ENCODE results near the gene GCGR. TPM values are rescaled to one million over a fixed set of nuclear protein-coding genes. Genes with fewer than 3 reads are reported as not detected.

The GCGR gene
- total RNA-seq, 4 donors from 2014 or later = not detected

DNA sequence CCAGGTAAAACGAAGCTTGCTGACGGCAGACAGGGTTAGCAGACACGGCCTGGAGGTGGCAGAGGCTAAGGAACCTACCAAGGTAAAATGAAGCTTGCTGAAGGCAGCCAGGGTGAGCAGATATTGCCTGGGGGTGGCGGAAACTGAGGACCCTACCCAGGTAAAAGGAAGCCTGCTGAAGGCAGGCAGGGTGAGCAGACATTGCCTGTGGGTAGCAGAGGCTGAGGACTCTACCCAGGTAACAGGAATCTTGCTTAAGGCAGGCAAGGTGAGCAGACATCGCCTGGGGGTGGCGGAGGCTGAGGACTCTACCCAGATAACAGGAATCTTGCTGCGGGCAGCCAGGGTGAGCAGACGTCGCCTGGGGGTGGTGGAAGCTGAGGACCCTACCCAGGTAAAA, 2.6 kb upstream of the GCGR start:
- Histone ChIP-seq H3K9me3 (no peaks in the 10 kb centered on the region), H3K4me3 (no peak overlapping the region), H3K27ac (no peak overlapping the region), H3K4me1 (peaks cover 0 to 13% of the 10 kb centered on the region in 2 donors), H3K27me3 (peaks cover 7 to 26% of the 10 kb centered on the region in 2 donors), H3K36me3 (no peaks in the 10 kb centered on the region)
- TF ChIP-seq POLR2A (IDR thresholded peaks at IDR 0.05) = no peak
- TF ChIP-seq, protein P1, sequence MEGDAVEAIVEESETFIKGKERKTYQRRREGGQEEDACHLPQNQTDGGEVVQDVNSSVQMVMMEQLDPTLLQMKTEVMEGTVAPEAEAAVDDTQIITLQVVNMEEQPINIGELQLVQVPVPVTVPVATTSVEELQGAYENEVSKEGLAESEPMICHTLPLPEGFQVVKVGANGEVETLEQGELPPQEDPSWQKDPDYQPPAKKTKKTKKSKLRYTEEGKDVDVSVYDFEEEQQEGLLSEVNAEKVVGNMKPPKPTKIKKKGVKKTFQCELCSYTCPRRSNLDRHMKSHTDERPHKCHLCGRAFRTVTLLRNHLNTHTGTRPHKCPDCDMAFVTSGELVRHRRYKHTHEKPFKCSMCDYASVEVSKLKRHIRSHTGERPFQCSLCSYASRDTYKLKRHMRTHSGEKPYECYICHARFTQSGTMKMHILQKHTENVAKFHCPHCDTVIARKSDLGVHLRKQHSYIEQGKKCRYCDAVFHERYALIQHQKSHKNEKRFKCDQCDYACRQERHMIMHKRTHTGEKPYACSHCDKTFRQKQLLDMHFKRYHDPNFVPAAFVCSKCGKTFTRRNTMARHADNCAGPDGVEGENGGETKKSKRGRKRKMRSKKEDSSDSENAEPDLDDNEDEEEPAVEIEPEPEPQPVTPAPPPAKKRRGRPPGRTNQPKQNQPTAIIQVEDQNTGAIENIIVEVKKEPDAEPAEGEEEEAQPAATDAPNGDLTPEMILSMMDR (IDR thresholded peaks at IDR 0.05) = no peak
- intact Hi-C loops (cut with DNase I; ENCODE audit: low total_unique reads) = no loop called here
- no peak for DNase-seq

DNA sequence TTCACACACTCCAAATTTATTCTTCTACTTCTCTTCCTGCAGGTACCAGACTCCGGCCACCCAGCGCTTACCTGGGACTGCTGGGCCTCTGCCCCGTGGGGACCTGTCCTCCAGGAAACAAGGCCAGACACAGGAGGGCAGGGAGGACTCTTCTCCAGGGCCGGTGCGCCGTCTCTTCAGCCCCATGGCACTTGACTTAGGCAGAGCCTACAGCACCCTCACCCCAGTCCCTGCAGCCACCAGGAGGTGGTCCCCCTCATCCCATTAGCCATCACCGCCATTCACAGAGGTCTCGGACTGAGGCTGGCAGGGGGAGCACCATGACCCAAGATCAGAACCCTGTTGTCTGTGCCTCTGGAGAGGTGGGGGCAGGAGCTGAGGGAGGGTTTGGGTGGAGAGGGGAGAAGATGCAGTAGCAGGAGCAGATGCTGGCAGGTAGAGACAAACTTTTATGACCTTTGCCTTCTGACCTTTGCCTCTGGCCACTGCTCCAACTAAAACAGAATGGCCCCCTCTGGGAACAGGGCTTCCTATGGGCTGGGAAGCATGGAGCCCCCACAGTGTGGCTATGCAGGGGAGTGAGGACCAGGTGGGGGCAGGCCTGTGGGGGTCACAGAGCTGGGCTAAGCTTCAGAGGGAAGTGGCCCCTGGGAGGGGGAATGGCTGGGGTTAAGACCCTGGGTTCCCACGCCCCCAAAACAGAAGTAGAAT, 1.7 kb upstream of the GCGR start:
- Histone ChIP-seq H3K36me3 (no peaks in the 10 kb centered on the region), H3K27me3 (peaks cover 7 to 29% of the 10 kb centered on the region in 2 donors), H3K4me3 (no peak overlapping the region), H3K9me3 (no peaks in the 10 kb centered on the region), H3K27ac (no peak overlapping the region), H3K4me1 (peaks cover 0 to 13% of the 10 kb centered on the region in 2 donors)
- DNase-seq = no peak
- no peak for TF ChIP-seq POLR2A (IDR thresholded peaks at IDR 0.05)
- TF ChIP-seq, protein P1 (IDR thresholded peaks at IDR 0.05) = no peak
- intact Hi-C loops (cut with DNase I; ENCODE audit: low total_unique reads) = no loop called here

DNA sequence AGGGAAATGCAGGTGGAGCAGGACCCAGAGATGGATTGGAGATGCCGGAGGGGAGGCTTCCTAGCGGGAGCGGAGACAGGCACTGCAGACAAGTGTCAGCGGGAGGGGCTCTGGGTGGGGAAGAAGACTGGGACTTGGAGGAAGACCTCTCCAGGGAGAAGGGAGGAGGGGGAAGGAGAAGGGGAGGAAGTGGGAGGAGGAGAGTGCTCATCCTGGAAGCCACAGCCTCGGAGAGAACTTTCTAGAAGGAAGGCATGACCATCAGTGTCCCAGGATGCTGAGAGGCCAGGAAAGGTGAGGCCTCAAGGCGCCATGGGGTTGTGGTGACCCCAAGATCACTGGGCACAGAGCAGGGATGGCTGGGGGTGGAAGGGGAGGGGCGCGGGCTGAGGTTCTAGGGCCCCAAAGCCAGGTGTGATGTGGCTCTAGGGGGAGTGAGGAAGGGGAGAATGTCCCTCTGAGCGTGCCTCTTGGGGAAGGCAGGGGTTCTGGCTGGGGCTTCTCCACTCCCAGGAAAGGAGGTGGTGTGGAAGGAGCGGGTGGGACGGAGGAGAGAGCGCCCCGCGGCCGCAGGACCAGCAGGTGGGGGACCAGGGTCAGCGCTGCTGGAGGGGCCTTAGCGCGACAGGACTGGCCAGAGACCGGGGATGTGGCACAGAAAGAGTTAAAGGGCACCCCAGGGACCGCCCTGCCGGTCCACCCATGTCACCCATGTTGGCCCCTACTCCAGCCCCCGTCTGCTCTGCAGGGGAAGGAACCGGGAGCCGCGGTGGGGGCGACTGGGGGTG, 900 bp upstream of the GCGR start:
- no peak for DNase-seq
- Histone ChIP-seq H3K4me1 (peaks cover 0 to 13% of the 10 kb centered on the region in 2 donors), H3K9me3 (no peaks in the 10 kb centered on the region), H3K27ac (no peak overlapping the region), H3K36me3 (no peaks in the 10 kb centered on the region), H3K27me3 (peaks cover 7 to 29% of the 10 kb centered on the region in 2 donors), H3K4me3 (no peak overlapping the region)
- no peak for TF ChIP-seq POLR2A (IDR thresholded peaks at IDR 0.05)
- TF ChIP-seq, protein P1 (IDR thresholded peaks at IDR 0.05) = no peak
- intact Hi-C loops (cut with DNase I; ENCODE audit: low total_unique reads) = no loop called here

DNA sequence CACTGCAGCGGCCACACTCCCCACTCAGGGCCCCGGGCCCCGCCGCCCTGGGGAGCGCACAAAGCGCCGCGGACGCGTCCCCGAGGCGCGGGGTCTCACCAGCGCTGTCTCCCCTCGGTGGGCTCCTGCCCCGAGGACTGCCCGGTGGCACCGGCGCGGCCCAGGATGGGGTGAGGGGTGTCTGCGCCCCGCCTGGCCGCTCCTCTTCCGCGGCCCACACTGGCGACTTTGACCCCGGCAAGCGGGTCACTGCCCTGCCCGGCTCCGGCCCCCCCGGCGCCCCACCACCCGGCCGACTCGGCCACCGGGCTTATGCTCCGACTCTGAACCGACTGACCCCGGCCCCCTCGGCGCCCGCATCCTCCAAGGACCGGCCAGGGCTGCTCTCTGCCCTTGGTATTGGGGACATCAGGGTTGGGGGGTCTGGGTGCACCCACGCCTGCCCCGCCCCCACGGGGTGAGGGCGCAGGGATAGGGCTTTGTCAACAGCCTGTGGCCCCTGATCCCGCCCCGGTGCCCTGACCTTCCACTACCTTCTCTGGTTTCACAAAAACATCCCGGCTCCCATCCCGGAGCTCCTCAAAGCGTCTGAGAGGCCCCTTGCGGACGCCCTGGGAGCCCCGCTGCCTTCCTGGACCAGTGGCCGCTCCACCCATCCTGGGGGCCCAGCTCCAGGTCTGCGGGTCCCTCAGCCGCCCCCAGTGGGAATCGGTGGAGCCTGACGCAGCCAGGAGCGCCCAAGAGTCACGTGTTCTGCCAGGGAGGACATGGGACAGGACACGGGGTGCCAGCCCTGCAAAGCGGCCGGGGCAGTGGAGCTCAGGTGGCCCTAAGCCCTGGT, 829 bp downstream of the GCGR start:
- no peak overlapping the region for H3K27ac ChIP-seq
- H3K27me3 ChIP-seq = peaks cover 7 to 29% of the 10 kb centered on the region in 2 donors

More for the DNA sequence above, 829 bp downstream of the GCGR start:
- intact Hi-C loops (cut with DNase I; ENCODE audit: low total_unique reads) = no loop called here
- H3K4me1 ChIP-seq = peaks cover 0 to 13% of the 10 kb centered on the region in 2 donors
- no peak for DNase-seq
- TF ChIP-seq, protein P1 (IDR thresholded peaks at IDR 0.05) = no peak
- TF ChIP-seq POLR2A (IDR thresholded peaks at IDR 0.05) = no peak
- no peaks in the 10 kb centered on the region for H3K36me3 ChIP-seq
- H3K4me3 ChIP-seq = no peak overlapping the region
- H3K9me3 ChIP-seq = no peaks in the 10 kb centered on the region

All from uterus (tissue), 4 donors.